Panc1 (cell line): Measurements from ENCODE around the gene OAS2. TPM values are rescaled to one million over a fixed set of nuclear protein-coding genes. Genes with fewer than 3 reads are reported as not detected.

Experiments
- ATAC-seq: fragments of 200-7000 bp; cut with Tn5 transposase; 2 replicates; pipeline ENCODE4 v1.9.1; 2020; ENCODE audit warnings: mild to moderate bottlenecking, moderate library complexity
- BruUV-seq: library from RNA; stranded (reverse); fragments of 400-500 nt; replicated peaks from 2 replicates; lab custom pipeline; 2021; lab: Mats Ljungman, UMichigan
- CTCF ChIA-PET: fragments of 300-600 bp; sonication (Branson Sonifier 250); formaldehyde crosslinking; loops from one replicate; lab custom pipeline; 2022; ENCODE audit warnings: antibody characterized with exemption; lab: Charles Lee
- POLR2A ChIA-PET: fragments of 300-600 bp; sonication (Branson Sonifier 250); formaldehyde crosslinking; loops from one replicate; lab custom pipeline; 2022; ENCODE audit warnings: antibody characterized with exemption; lab: Charles Lee
- DNase-seq: peaks from one replicate; pipeline ENCODE4 v3.0.0-alpha.2; 2010; ENCODE audit warnings: low read depth, low spot score
- H3K27ac ChIP-seq: 2 replicates; pipeline ENCODE4 v1.5.1; 2011; ENCODE audit warnings: mild to moderate bottlenecking, low read length, inconsistent platforms
- H3K27me3 ChIP-seq: fragments of 200-500 bp; sonication (Bioruptor generic); 2 replicates; pipeline ENCODE4 v1.6.0; 2014; ENCODE audit warnings: low read length, inconsistent platforms; ENCODE audit not compliant: control insufficient read depth, insufficient read depth
- H3K36me3 ChIP-seq: fragments of 200-500 bp; sonication (Bioruptor generic); 2 replicates; pipeline ENCODE4 v1.5.1; 2014; ENCODE audit warnings: inconsistent platforms, mild to moderate bottlenecking, low read length, moderate library complexity; ENCODE audit not compliant: control insufficient read depth, insufficient read depth
- H3K4me1 ChIP-seq: 2 replicates; pipeline ENCODE4 v1.5.1; 2011; ENCODE audit warnings: inconsistent platforms, mild to moderate bottlenecking, low read length, moderate library complexity; ENCODE audit not compliant: control insufficient read depth, insufficient read depth
- H3K4me3 ChIP-seq, 2 experiments: 2 replicates each; pipeline ENCODE4 v1.5.1; 2011 to 2012; ENCODE audit warnings: low read depth in 2 of 2, low read length in 2 of 2, mild to moderate bottlenecking in 2 of 2, inconsistent platforms in 1 of 2, moderate library complexity in 1 of 2
- H3K9me3 ChIP-seq: fragments of 200-500 bp; sonication (Bioruptor generic); 2 replicates; pipeline ENCODE4 v1.5.1; 2014; ENCODE audit warnings: low read depth, mild to moderate bottlenecking, inconsistent platforms, low read length, moderate library complexity; ENCODE audit not compliant: control insufficient read depth, insufficient read depth
- CTCF ChIP-seq: fragments of 450-650 bp; IDR thresholded peaks from 2 replicates; pipeline ENCODE4 v1.5.1; 2017; ENCODE audit warnings: mild to moderate bottlenecking
- POLR2AphosphoS5 ChIP-seq: IDR thresholded peaks from 2 replicates; pipeline ENCODE4 v1.6.1; 2012; ENCODE audit warnings: mild to moderate bottlenecking, low read depth, low read length, moderate library complexity
- REST ChIP-seq, 2 experiments: IDR thresholded peaks; 2 replicates each; pipeline ENCODE4 v1.6.1; 2011 to 2012; ENCODE audit warnings: low read depth in 2 of 2, control low read depth in 1 of 2, low read length in 1 of 2, mild to moderate bottlenecking in 1 of 2, moderate library complexity in 1 of 2; ENCODE audit not compliant: insufficient read depth in 1 of 2
- SIN3A ChIP-seq: IDR thresholded peaks from 2 replicates; pipeline ENCODE4 v1.6.1; 2012; ENCODE audit warnings: low read depth, mild to moderate bottlenecking, low read length, moderate library complexity, borderline replicate concordance; ENCODE audit not compliant: insufficient read depth
- TCF7L2 ChIP-seq: IDR thresholded peaks from 2 replicates; pipeline ENCODE4 v1.6.1; 2011; ENCODE audit warnings: mild to moderate bottlenecking, low read depth, low read length, inconsistent platforms
- in situ Hi-C: cut with HindIII; loops from 2 replicates; pipeline ENCODE4 v1.10.0; 2016; ENCODE audit warnings: low sequenced_read_pairs, low pct_unique_long_range_greater_than_20kb
- intact Hi-C: fragments of 100-400 bp; cut with micrococcal nuclease; formaldehyde crosslinking; loops from one replicate; pipeline ENCODE4 v1.10.0; 2022; ENCODE audit not compliant: unreplicated experiment
- total RNA-seq: library from RNA; stranded (reverse); gene quantifications from one replicate; pipeline ENCODE4 v1.2.1, GENCODE V29; 2021; ENCODE audit not compliant: unreplicated experiment

Gene OAS2
- total RNA-seq, 1 experiment from 2014 or later, result 2.7 TPM

- peaks cover 13% of the 10 kb centered on the region for H3K27me3 ChIP-seq
- no TSS peak for BruUV-seq
Measured at GRCh38 chr12:113021500-113021899, 43.2 kb downstream of the OAS2 start.

GRCh38 chr12:113022563-113023297 is 44.4 kb downstream of the OAS2 start:
- H3K27me3 ChIP-seq, result peaks cover 13% of the 10 kb centered on the region
- ChIA-PET CTCF (no interaction called here), POLR2A (no interaction called here)
- H3K4me3 ChIP-seq, result no peak overlapping the region
- no TSS peak for BruUV-seq
- H3K9me3 ChIP-seq, result no peaks in the 10 kb centered on the region
- DNase-seq (no peak), ATAC-seq (no peak)
- no peak overlapping the region for H3K27ac ChIP-seq
- no peaks in the 10 kb centered on the region for H3K36me3 ChIP-seq
- H3K4me1 ChIP-seq, result no peaks in the 10 kb centered on the region
- in situ Hi-C loops (no loop called here), intact Hi-C loops (no loop called here)
- TF ChIP-seq CTCF, result no peak
- TF ChIP-seq SIN3A, result no peak
- TF ChIP-seq REST (IDR thresholded peaks at IDR 0.05; ENCODE audit: insufficient read depth in 1 of 2, low read depth in 2 of 2, low read length in 1 of 2), result no peak
- no peak for TF ChIP-seq TCF7L2
- TF ChIP-seq POLR2AphosphoS5, result no peak

More at GRCh38 chr12:113021500-113021899, 43.2 kb downstream of the OAS2 start:
- ChIA-PET CTCF (no interaction called here), POLR2A (no interaction called here)
- in situ Hi-C loops, result no loop called here
- Histone ChIP-seq H3K4me3 (no peak overlapping the region), H3K36me3 (no peaks in the 10 kb centered on the region), H3K9me3 (no peaks in the 10 kb centered on the region), H3K4me1 (no peaks in the 10 kb centered on the region), H3K27ac (no peak overlapping the region)
- DNase-seq (no peak), ATAC-seq (no peak)
- TF ChIP-seq SIN3A (no peak), POLR2AphosphoS5 (no peak), TCF7L2 (no peak), CTCF (no peak), REST (IDR thresholded peaks at IDR 0.05; ENCODE audit: insufficient read depth in 1 of 2, low read depth in 2 of 2, low read length in 1 of 2) (no peak)
- intact Hi-C loops, result no loop called here
